Astrocyte of the spinal cord (primary cell): ENCODE results near the gene MAP4.
A peak's percentile ranks its signal among the peaks of the same experiment; 100 is the strongest.
"Not testable (repeated sequence)": the region's sequence is repeated elsewhere in the genome, so short reads cannot be mapped to it uniquely, and the experiment has no call there.

Source experiments
- DNase-seq: peaks from one replicate; pipeline ENCODE4 v3.0.0; 2011; ENCODE audit warnings: low read depth, low spot score
- H3K4me3 ChIP-seq: 2 replicates; pipeline ENCODE4 v1.5.1; 2011; ENCODE audit warnings: low read depth, mild to moderate bottlenecking, low read length, moderate library complexity
- in situ Hi-C: cut with HindIII; loops from 2 replicates; pipeline ENCODE4 v1.10.0; 2017; ENCODE audit warnings: low sequenced_read_pairs
- TF ChIP-seq, protein P1 (sequence below): IDR thresholded peaks from 2 replicates; pipeline ENCODE4 v1.5.1; 2012; ENCODE audit warnings: low read depth, mild to moderate bottlenecking, low read length, inconsistent platforms

Gene MAP4

DNA sequence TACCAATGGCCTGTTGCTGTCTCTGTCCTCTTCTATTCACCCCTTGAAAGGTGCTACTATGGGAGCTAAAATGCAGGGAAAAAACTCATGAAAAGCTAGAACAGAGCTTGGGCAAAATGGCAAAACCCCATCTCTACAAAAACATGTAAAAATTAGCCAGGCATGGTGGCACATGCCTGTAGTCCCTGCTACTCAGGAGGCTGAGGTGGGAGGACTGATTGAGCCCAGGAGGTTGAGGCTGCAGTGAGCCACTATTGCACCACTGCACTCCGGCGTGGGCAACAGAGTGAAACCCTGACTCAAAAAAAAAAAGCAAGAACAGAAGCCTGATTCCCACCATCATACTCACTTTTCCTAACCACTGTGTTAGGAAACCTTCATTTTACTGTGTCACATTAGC is 1.9 kb downstream of the MAP4 start:
- in situ Hi-C loops, result no loop called here
- DNase-seq, result no peak
- H3K4me3 ChIP-seq, result no peak overlapping the region
- TF ChIP-seq, protein P1, sequence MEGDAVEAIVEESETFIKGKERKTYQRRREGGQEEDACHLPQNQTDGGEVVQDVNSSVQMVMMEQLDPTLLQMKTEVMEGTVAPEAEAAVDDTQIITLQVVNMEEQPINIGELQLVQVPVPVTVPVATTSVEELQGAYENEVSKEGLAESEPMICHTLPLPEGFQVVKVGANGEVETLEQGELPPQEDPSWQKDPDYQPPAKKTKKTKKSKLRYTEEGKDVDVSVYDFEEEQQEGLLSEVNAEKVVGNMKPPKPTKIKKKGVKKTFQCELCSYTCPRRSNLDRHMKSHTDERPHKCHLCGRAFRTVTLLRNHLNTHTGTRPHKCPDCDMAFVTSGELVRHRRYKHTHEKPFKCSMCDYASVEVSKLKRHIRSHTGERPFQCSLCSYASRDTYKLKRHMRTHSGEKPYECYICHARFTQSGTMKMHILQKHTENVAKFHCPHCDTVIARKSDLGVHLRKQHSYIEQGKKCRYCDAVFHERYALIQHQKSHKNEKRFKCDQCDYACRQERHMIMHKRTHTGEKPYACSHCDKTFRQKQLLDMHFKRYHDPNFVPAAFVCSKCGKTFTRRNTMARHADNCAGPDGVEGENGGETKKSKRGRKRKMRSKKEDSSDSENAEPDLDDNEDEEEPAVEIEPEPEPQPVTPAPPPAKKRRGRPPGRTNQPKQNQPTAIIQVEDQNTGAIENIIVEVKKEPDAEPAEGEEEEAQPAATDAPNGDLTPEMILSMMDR, result no peak

DNA sequence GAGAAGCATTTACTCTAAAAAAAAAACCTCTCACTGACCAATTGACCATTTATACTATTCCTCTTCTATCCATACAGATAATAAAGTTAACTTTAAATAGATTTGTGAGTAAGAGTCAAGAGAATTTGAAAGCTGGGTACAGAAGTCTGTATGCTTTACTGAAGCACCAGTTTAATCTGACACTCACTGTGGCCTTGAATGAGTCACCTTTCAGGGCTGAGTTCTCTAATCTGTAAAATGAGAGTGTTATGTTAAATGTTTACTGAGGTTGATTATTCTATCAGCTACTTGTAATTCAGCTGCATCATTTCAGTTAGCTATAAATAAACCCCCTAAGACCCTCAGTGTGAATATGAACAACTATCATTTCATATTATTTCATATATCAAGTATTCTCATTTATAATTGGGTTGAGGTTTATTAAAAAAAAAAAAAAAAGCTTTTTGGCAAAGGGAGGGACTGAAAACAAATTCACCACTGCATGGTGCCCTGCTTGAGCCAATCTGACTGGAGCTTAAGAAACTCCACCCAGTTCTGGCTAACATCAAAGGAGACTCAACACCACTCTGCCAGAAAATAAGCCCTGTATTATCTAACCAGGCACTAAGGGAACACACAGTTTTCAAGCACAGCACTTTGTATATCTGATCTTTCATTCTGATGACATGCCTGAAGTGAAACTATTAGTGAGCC is 2.8 kb downstream of the MAP4 start:
- in situ Hi-C loops, result no loop called here
- DNase-seq, result peak; percentile 81
- H3K4me3 ChIP-seq, result no peak overlapping the region
- TF ChIP-seq, protein P1, result no peak

DNA sequence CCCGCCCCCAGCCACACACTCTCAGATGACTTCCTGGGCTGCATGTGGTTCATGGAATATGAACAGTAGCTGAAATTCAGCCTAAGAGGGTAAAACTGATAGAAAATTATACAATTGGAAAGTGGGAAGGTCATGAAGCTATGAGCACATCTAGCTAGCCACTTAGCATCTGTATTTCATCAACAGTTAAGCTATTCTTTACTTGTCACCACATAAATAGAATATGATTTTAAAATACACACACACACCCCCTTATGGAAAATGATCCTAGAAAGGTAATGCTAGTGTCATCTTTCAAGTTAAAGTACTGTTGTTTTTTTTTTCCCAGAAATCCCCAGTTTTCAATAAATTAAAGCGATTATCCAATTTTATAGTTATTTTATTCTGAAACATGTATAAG is 3.6 kb downstream of the MAP4 start:
- TF ChIP-seq, protein P1, result no peak
- no peak overlapping the region for H3K4me3 ChIP-seq
- DNase-seq, result no peak
- in situ Hi-C loops, result no loop called here

DNA sequence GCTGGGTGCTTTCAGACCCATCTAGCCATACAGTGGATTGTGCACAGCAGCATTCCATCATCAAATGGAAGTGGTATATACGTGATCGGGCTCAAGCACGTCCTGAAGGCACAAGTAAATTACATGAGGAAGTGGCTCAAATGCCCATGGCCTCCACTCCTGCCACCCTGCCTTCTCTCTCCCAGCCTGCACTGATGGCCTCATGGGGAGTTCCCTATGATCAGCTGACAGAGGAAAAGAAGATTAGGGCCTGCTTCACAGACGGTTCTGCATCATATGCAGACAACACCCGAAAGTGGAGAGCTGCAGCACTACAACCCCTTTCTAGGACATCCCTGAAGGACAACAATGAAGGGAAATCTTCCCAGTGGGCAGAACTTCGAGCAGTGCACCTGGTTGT is 8.2 kb downstream of the MAP4 start:
- H3K4me3 ChIP-seq, in situ Hi-C loops, DNase-seq: not testable (repeated sequence)

DNA sequence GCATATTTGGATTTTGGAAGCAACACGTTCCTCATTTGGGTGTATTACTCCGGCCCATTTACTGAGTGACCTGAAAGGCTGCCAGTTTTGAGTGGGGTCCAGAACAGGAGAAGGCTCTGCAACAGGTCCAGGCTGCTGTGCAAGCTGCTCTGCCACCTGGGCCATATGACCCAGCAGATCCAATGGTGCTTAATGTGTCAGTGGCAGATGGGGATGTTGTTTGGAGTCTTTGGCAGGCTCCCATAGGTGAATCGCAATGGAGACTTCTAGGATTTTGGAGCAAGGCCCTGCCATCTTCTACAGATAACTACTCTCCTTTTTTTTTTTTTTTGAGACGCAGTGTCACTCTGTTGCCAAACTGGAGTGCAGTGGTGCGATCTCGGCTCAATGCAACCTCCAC is 8.9 kb downstream of the MAP4 start:
- in situ Hi-C loops, DNase-seq, H3K4me3 ChIP-seq: not testable (repeated sequence)

DNA sequence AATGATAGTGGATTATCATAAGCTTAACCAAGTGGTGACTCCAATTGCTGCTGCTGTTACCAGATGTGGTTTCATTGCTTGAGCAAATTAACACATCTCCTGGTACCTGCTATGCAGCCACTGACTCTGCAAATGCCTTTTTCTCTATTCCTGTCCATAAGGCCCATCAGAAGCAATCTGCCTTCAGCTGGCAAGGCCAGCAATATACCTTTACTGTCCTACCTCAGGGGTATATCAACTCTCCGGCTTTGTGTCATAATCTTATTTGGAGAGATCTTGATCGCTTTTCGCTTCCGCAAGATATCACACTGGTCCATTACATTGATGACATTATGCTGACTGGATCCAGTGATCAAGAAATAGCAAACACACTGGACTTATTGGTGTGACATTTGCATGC is 9.4 kb downstream of the MAP4 start:
- H3K4me3 ChIP-seq, DNase-seq, in situ Hi-C loops: not testable (repeated sequence)

DNA sequence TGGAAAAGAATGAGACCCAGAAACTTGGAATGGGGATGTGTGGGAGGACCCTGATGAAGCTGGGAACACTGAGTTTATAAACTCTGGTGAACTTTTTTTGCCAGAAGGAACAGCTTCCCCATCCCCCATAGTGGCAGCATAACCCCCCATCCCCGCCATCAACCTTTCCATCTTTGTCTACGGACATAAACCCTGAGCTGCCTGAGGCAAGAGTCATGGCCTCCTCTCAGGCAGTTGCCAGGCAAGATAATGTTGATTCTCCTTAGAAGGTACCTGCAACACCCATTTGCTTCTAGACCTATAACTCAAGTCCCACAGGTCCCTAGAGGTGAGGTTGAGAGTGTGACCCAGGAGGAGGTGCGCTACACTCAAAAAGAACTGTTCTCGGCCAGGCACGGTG is 11.5 kb downstream of the MAP4 start:
- TF ChIP-seq, protein P1, result no peak
- no peak for DNase-seq
- in situ Hi-C loops, result no loop called here
- no peak overlapping the region for H3K4me3 ChIP-seq

DNA sequence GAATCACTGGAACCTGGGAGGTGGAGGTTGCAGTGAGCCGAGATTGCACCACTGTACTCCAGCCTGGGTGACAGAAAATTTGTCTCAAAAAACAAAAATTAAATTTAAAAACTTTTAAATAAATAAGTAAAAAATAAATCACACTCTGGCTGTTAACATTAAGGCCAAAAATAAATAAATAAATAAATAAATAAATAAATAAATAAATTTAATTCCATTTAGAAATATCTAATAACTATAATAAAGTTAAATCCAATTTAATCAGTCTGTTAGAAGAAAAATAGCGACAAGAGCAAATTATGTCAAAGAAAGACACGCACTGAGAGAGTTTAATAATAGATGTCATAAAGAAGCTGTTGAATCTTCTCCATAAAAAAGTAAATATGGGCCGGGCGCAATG is 13.4 kb downstream of the MAP4 start:
- DNase-seq, result no peak
- H3K4me3 ChIP-seq, result no peak overlapping the region
- TF ChIP-seq, protein P1, result no peak
- in situ Hi-C loops, result no loop called here
